DND-41 (cell line): Measurements from ENCODE around the gene CEACAM3.

Experiments
- EZH2 ChIP-seq: IDR thresholded peaks from 3 replicates; pipeline ENCODE4 v1.6.1; 2012; ENCODE audit warnings: borderline replicate concordance, low read depth, mild to moderate bottlenecking, moderate library complexity, low read length, inconsistent platforms; ENCODE audit not compliant: severe bottlenecking
- TF ChIP-seq, protein P1 (sequence below): IDR thresholded peaks from 2 replicates; pipeline ENCODE4 v1.5.1; 2012; ENCODE audit warnings: borderline replicate concordance, low read length, moderate library complexity, mild to moderate bottlenecking; ENCODE audit not compliant: poor library complexity, severe bottlenecking; ENCODE audit errors: extremely low read depth

GRCh38 chr19:41792513-41793413 is 3.6 kb upstream of the CEACAM3 start:
- TF ChIP-seq, protein P1, sequence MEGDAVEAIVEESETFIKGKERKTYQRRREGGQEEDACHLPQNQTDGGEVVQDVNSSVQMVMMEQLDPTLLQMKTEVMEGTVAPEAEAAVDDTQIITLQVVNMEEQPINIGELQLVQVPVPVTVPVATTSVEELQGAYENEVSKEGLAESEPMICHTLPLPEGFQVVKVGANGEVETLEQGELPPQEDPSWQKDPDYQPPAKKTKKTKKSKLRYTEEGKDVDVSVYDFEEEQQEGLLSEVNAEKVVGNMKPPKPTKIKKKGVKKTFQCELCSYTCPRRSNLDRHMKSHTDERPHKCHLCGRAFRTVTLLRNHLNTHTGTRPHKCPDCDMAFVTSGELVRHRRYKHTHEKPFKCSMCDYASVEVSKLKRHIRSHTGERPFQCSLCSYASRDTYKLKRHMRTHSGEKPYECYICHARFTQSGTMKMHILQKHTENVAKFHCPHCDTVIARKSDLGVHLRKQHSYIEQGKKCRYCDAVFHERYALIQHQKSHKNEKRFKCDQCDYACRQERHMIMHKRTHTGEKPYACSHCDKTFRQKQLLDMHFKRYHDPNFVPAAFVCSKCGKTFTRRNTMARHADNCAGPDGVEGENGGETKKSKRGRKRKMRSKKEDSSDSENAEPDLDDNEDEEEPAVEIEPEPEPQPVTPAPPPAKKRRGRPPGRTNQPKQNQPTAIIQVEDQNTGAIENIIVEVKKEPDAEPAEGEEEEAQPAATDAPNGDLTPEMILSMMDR, result peak; percentile 80
- no peak for TF ChIP-seq EZH2
